ENCODE measurements around the gene ASB14. TPM values are rescaled to one million over a fixed set of nuclear protein-coding genes. Genes with fewer than 3 reads are reported as not detected.
A peak's percentile ranks its signal among the peaks of the same experiment; 100 is the strongest.

ASB14 gene
- total RNA-seq, 1 donor from 2014 or later: not detected

DNA sequence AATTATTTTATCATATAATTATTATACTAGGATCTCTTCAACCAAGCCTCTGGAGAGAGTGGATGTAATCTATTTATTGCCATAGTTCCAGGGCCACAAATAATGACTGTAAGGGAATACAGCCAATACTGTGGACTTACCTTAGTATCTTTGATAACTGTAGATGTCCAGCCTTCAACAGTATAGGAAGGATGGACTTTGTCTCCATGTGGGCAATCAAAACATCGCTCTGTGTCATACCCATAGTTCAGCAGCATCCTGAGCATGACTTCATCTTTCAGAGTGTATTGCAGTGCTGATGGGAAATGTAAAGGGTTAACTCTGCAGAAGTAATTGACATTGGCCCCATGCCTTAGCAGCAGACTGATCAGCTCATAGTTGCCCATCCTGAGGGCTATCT lies 14.2 kb downstream of the ASB14 start:
- TF ChIP-seq, protein P1, sequence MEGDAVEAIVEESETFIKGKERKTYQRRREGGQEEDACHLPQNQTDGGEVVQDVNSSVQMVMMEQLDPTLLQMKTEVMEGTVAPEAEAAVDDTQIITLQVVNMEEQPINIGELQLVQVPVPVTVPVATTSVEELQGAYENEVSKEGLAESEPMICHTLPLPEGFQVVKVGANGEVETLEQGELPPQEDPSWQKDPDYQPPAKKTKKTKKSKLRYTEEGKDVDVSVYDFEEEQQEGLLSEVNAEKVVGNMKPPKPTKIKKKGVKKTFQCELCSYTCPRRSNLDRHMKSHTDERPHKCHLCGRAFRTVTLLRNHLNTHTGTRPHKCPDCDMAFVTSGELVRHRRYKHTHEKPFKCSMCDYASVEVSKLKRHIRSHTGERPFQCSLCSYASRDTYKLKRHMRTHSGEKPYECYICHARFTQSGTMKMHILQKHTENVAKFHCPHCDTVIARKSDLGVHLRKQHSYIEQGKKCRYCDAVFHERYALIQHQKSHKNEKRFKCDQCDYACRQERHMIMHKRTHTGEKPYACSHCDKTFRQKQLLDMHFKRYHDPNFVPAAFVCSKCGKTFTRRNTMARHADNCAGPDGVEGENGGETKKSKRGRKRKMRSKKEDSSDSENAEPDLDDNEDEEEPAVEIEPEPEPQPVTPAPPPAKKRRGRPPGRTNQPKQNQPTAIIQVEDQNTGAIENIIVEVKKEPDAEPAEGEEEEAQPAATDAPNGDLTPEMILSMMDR (IDR thresholded peaks at IDR 0.05; ENCODE audit: partially characterized antibody, unreplicated experiment): no peak
- H3K9me3 Mint-ChIP-seq (ENCODE audit: unreplicated experiment): no peaks in the 10 kb centered on the region
- DNase-seq: no peak
- H3K27ac Mint-ChIP-seq (ENCODE audit: unreplicated experiment): no peak overlapping the region
- no peak overlapping the region for H3K4me3 Mint-ChIP-seq (ENCODE audit: unreplicated experiment)
- H3K27me3 Mint-ChIP-seq (ENCODE audit: unreplicated experiment): no peaks in the 10 kb centered on the region
- H3K36me3 Mint-ChIP-seq (ENCODE audit: unreplicated experiment): peaks cover 5% of the 10 kb centered on the region
- no peaks in the 10 kb centered on the region for H3K4me1 Mint-ChIP-seq (ENCODE audit: low read depth, unreplicated experiment)

DNA sequence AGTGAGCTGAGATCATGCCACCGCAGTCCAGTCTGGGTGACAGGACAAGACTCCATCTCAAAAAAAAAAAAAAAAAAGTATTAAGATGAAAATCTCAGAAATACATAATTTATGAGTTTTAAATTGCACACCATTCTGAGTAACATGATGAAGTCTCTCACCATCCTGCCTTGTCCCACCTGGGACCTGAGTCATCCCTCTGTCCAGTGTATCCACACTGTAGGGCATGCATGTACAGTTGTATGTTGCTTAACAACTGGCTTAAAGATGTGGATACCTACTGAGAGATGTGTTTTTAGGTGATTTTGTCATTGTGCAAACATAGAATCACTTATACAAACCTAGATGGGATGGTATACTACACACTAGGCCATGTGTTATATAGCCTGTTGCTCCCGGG lies 17.1 kb downstream of the ASB14 start:
- no peak for DNase-seq
- Mint-ChIP-seq H3K4me1 (ENCODE audit: low read depth, unreplicated experiment) (no peaks in the 10 kb centered on the region), H3K9me3 (ENCODE audit: unreplicated experiment) (no peaks in the 10 kb centered on the region), H3K27ac (ENCODE audit: unreplicated experiment) (no peak overlapping the region), H3K27me3 (ENCODE audit: unreplicated experiment) (no peaks in the 10 kb centered on the region), H3K4me3 (ENCODE audit: unreplicated experiment) (no peak overlapping the region), H3K36me3 (ENCODE audit: unreplicated experiment) (peaks cover 3% of the 10 kb centered on the region)
- TF ChIP-seq, protein P1 (IDR thresholded peaks at IDR 0.05; ENCODE audit: partially characterized antibody, unreplicated experiment): no peak

DNA sequence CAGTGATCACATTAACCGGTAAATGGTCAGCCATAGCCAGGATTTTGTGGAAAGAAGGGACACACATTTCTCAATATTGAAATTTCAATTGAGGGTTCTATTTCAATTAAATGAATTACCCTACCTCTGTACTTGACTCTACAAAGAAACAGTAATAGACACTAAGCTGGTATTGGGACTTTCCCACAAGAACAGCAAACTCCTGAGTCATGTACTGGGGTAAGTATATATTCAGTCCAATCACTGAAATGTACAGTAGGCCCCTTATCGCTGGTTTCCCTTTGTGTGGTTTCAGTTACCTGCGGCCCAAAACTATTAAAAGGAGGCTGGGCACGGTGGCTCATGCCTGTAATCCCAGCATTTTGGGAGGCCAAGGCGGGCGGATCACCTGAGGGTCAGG lies 17.6 kb downstream of the ASB14 start:
- no peaks in the 10 kb centered on the region for H3K4me1 Mint-ChIP-seq (ENCODE audit: low read depth, unreplicated experiment)
- TF ChIP-seq, protein P1 (IDR thresholded peaks at IDR 0.05; ENCODE audit: partially characterized antibody, unreplicated experiment): no peak
- no peak overlapping the region for H3K4me3 Mint-ChIP-seq (ENCODE audit: unreplicated experiment)
- H3K27me3 Mint-ChIP-seq (ENCODE audit: unreplicated experiment): no peaks in the 10 kb centered on the region
- H3K27ac Mint-ChIP-seq (ENCODE audit: unreplicated experiment): no peak overlapping the region
- no peaks in the 10 kb centered on the region for H3K9me3 Mint-ChIP-seq (ENCODE audit: unreplicated experiment)
- no peak for DNase-seq
- no peaks in the 10 kb centered on the region for H3K36me3 Mint-ChIP-seq (ENCODE audit: unreplicated experiment)

DNA sequence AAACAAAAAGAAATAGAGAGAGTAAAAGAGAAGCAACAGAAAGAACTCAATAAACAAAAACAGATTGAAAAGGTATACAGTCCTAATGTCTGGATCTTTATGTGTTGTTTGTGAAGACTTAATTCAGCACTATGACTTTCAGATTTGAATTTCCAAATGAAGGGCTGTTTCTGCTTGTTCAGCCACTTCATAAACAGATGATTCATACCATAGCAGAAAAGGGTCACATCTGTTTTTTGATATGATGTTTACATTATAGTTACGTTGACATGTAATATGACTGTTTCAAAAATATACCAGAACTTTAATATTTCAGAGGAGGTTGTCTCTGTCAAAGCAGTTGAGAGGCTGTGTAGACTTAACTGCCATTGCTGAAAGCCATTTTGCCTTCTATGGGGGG lies 24.1 kb downstream of the ASB14 start:
- peak overlapping the region; percentile 87 for H3K27ac Mint-ChIP-seq (ENCODE audit: unreplicated experiment)
- H3K27me3 Mint-ChIP-seq (ENCODE audit: unreplicated experiment): no peaks in the 10 kb centered on the region
- no peaks in the 10 kb centered on the region for H3K9me3 Mint-ChIP-seq (ENCODE audit: unreplicated experiment)
- DNase-seq: no peak
- TF ChIP-seq, protein P1 (IDR thresholded peaks at IDR 0.05; ENCODE audit: partially characterized antibody, unreplicated experiment): no peak
- no peak overlapping the region for H3K4me3 Mint-ChIP-seq (ENCODE audit: unreplicated experiment)
- H3K36me3 Mint-ChIP-seq (ENCODE audit: unreplicated experiment): peaks cover 19% of the 10 kb centered on the region
- H3K4me1 Mint-ChIP-seq (ENCODE audit: low read depth, unreplicated experiment): peaks cover 6% of the 10 kb centered on the region

DNA sequence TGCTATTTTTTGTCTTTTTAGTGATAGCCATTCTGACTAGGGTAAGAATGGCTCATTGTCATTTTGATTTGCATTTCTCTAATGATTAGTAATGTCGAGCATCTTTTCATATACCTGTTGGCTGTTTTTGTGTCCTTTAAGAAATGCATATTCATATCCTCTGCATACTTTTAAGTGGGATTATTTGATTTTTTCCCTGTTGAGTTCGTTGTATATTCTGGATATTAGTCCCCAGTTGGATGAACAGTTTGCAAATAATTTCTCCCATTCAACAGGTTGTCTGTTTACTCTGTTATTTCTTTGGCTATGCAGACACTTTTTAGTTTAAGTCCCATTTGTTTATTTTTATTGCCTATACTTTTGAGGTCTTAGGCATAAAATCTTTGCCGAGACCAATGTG lies 30.6 kb downstream of the ASB14 start:
- Mint-ChIP-seq H3K27me3 (ENCODE audit: unreplicated experiment) (no peaks in the 10 kb centered on the region), H3K36me3 (ENCODE audit: unreplicated experiment) (peaks cover 38% of the 10 kb centered on the region), H3K4me3 (ENCODE audit: unreplicated experiment) (no peak overlapping the region), H3K27ac (ENCODE audit: unreplicated experiment) (no peak overlapping the region), H3K4me1 (ENCODE audit: low read depth, unreplicated experiment) (no peaks in the 10 kb centered on the region), H3K9me3 (ENCODE audit: unreplicated experiment) (peaks cover 2% of the 10 kb centered on the region)
- no peak for DNase-seq
- TF ChIP-seq, protein P1 (IDR thresholded peaks at IDR 0.05; ENCODE audit: partially characterized antibody, unreplicated experiment): no peak
